ENCODE results near the gene DNM2.

GRCh38 chr19:10815007-10815536 lies 97.2 kb downstream of the DNM2 start:
- no peak for TF ChIP-seq POLR2AphosphoS5 (IDR thresholded peaks at IDR 0.05)
- TF ChIP-seq EP300 (IDR thresholded peaks at IDR 0.05) = no peak
- TF ChIP-seq, protein P1, sequence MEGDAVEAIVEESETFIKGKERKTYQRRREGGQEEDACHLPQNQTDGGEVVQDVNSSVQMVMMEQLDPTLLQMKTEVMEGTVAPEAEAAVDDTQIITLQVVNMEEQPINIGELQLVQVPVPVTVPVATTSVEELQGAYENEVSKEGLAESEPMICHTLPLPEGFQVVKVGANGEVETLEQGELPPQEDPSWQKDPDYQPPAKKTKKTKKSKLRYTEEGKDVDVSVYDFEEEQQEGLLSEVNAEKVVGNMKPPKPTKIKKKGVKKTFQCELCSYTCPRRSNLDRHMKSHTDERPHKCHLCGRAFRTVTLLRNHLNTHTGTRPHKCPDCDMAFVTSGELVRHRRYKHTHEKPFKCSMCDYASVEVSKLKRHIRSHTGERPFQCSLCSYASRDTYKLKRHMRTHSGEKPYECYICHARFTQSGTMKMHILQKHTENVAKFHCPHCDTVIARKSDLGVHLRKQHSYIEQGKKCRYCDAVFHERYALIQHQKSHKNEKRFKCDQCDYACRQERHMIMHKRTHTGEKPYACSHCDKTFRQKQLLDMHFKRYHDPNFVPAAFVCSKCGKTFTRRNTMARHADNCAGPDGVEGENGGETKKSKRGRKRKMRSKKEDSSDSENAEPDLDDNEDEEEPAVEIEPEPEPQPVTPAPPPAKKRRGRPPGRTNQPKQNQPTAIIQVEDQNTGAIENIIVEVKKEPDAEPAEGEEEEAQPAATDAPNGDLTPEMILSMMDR (IDR thresholded peaks at IDR 0.05) = no peak
